Peyer's patch (tissue), 4 donors: Measurements from ENCODE around the gene RBBP5. TPM values are rescaled to one million over a fixed set of nuclear protein-coding genes. Genes with fewer than 3 reads are reported as not detected.

Experiments
- DNase-seq, 3 donors: peaks; one replicate each; pipeline ENCODE4 v3.0.0-alpha.2; 2017 to 2019
- H3K27ac ChIP-seq, 4 donors: fragments of 200-600 bp; sonication (generic); one replicate each; pipeline ENCODE4 v1.5.1; 2016 to 2019
- H3K27me3 ChIP-seq, 2 donors: fragments of 200-600 bp; sonication (generic); one replicate each; pipeline ENCODE4 v1.5.1; 2019
- H3K36me3 ChIP-seq, 3 donors: fragments of 200-600 bp; sonication (generic); one replicate each; pipeline ENCODE4 v1.5.1; 2016 to 2019
- H3K4me1 ChIP-seq, 4 donors: fragments of 200-600 bp; sonication (generic); one replicate each; pipeline ENCODE4 v1.5.1; 2016 to 2019
- H3K4me3 ChIP-seq, 4 donors: fragments of 200-600 bp; sonication (generic); 1 replicate in 3 of 4; 2 replicates in 1 of 4; pipeline ENCODE4 v1.5.1; 2016 to 2019; ENCODE audit warnings: mild to moderate bottlenecking in 1 of 4
- H3K9me3 ChIP-seq, 4 donors: fragments of 200-600 bp; sonication (generic); one replicate each; pipeline ENCODE4 v1.5.1; 2016 to 2019; ENCODE audit warnings: mild to moderate bottlenecking in 1 of 4
- CTCF ChIP-seq, 6 experiments: fragments of 450-650 bp in 4 of 6; fragments of 200-600 bp in 2 of 6; sonication (generic) in 1 of 6; IDR thresholded peaks; one replicate each; pipeline ENCODE4 v1.5.1; 2017 to 2019; ENCODE audit warnings: antibody characterized with exemption in 6 of 6, mild to moderate bottlenecking in 3 of 6, moderate library complexity in 1 of 6
- POLR2A ChIP-seq, 2 donors: fragments of 450-650 bp; IDR thresholded peaks; one replicate each; pipeline ENCODE4 v1.5.1; 2017; ENCODE audit warnings: antibody characterized with exemption in 2 of 2, mild to moderate bottlenecking in 2 of 2, moderate library complexity in 2 of 2
- total RNA-seq, 4 donors: library from RNA; depleted of rRNA; stranded (reverse); fragments of >200 nt; gene quantifications; one replicate each; pipeline ENCODE4 v1.1.0, GENCODE V29; 2016

The RBBP5 gene
- total RNA-seq, 4 donors from 2014 or later, result 11.9 to 21.5 (median 15.3) TPM

DNA sequence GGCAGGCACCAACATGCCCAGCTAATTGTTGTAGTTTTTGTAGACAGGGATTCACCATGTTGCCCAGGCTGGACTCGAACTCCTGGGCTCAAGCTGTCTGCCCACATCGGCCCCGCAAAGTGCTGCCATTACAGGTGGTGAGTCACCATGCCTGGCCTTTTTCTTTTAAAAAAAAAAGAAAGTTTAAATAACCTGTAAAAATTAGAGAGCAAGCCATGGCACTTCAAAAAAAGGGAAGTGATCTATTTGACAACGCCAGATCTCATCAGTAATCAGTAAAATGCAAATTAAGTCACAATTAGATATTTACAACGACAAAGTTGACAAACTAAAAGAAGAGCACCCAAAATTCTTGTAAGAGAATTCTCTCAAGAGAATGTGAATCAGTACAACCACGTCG lies 2.9 kb upstream of the RBBP5 start:
- Histone ChIP-seq H3K4me1 (peaks cover 0 to 25% (median 12%) of the 10 kb centered on the region in 4 donors), H3K4me3 (no peak overlapping the region), H3K27ac (no peak overlapping the region), H3K9me3 (no peaks in the 10 kb centered on the region), H3K27me3 (no peaks in the 10 kb centered on the region), H3K36me3 (no peaks in the 10 kb centered on the region)
- TF ChIP-seq POLR2A (IDR thresholded peaks at IDR 0.05) (no peak), CTCF (IDR thresholded peaks at IDR 0.05) (no peak)
- peak in 1 of 3 donors; percentile 33 for DNase-seq

GRCh38 chr1:205122489-205122882 lies 708 bp upstream of the RBBP5 start:
- H3K9me3 ChIP-seq, result no peaks in the 10 kb centered on the region
- H3K4me3 ChIP-seq, result peak overlapping the region; percentile 80 to 96 (median 88)
- H3K27me3 ChIP-seq, result no peaks in the 10 kb centered on the region
- peaks cover 0 to 25% (median 12%) of the 10 kb centered on the region in 4 donors for H3K4me1 ChIP-seq
- H3K27ac ChIP-seq, result peak overlapping the region; percentile 82 to 97 (median 90)
- TF ChIP-seq CTCF (IDR thresholded peaks at IDR 0.05) (no peak), POLR2A (IDR thresholded peaks at IDR 0.05) (no peak)
- no peak for DNase-seq
- peaks cover 0 to 9% (median 0%) of the 10 kb centered on the region in 3 donors for H3K36me3 ChIP-seq

DNA sequence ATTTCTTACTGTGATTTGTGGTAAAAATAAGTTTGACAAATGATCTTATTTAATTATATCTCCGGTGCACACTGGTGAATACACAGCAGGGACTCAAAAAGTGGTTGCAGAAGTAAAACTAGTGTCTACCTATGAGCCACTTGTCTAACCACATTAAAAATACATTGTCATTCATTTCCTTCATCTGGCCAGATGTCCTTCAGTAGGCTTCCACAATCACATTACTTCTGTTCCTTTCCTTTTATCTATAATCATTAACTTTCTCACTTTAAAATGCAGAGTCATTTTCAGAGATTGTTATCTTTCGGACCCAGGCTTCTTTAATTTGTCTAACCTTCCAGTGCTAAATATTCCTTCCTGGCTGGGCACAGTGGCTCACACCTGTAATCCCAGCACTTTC lies 3.0 kb downstream of the RBBP5 start:
- Histone ChIP-seq H3K4me3 (no peak overlapping the region), H3K27me3 (no peaks in the 10 kb centered on the region), H3K36me3 (peaks cover 0 to 32% (median 0%) of the 10 kb centered on the region in 3 donors), H3K27ac (no peak overlapping the region), H3K9me3 (no peaks in the 10 kb centered on the region), H3K4me1 (peaks cover 0 to 25% (median 12%) of the 10 kb centered on the region in 4 donors)
- no peak for DNase-seq
- no peak for TF ChIP-seq CTCF (IDR thresholded peaks at IDR 0.05)
- TF ChIP-seq POLR2A (IDR thresholded peaks at IDR 0.05), result no peak

DNA sequence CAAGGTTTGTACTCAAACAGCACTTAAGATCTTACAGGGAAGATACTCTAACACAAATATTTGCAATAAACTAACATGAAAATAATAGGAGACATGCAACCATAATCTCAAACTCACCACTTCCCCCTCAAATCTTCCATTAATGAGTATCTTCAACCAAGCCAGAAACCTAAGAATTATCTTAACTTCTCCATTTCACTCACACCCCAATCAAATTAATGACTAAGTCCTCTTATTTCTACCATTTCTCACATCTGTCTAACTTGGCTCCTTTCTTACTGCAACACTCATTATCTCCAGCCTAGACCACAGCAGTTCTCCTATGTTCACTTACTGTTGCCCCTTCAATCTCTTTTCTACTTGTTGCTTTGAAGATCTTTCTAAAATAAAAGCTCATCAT lies 10.4 kb downstream of the RBBP5 start:
- Histone ChIP-seq H3K4me1 (no peaks in the 10 kb centered on the region), H3K36me3 (peaks cover 0 to 79% (median 0%) of the 10 kb centered on the region in 3 donors), H3K4me3 (no peak overlapping the region), H3K27ac (no peak overlapping the region), H3K9me3 (no peaks in the 10 kb centered on the region), H3K27me3 (no peaks in the 10 kb centered on the region)
- DNase-seq, result no peak
- TF ChIP-seq POLR2A (IDR thresholded peaks at IDR 0.05) (no peak), CTCF (IDR thresholded peaks at IDR 0.05) (no peak)

DNA sequence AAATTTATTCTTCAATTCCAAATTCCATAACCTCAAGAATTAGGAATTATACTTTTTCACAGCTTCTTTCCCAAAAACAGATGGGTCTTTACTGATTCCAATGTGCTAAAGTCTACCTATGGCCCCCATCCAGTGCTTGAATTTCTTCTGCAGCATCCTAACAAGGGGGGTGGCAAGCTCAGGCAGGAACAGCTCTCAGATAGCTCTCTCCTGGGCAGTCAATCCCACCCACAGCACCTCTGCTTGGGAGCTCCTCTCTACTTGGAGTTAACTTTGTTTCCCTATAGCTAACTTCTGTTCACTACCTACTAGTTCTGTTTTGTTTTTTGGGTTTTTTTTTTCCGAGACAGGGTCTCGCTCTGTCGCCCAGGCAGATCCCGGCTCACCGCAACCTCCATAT lies 12.1 kb downstream of the RBBP5 start:
- peaks cover 0 to 89% (median 0%) of the 10 kb centered on the region in 3 donors for H3K36me3 ChIP-seq
- H3K4me1 ChIP-seq, result no peaks in the 10 kb centered on the region
- H3K9me3 ChIP-seq, result no peaks in the 10 kb centered on the region
- no peak overlapping the region for H3K27ac ChIP-seq
- H3K4me3 ChIP-seq, result no peak overlapping the region
- no peak for TF ChIP-seq POLR2A (IDR thresholded peaks at IDR 0.05)
- no peak for TF ChIP-seq CTCF (IDR thresholded peaks at IDR 0.05)
- H3K27me3 ChIP-seq, result no peaks in the 10 kb centered on the region
- no peak for DNase-seq

GRCh38 chr1:205109269-205109668 lies 12.5 kb downstream of the RBBP5 start:
- Histone ChIP-seq H3K27ac (no peak overlapping the region), H3K4me3 (no peak overlapping the region), H3K4me1 (no peaks in the 10 kb centered on the region), H3K27me3 (no peaks in the 10 kb centered on the region), H3K9me3 (no peaks in the 10 kb centered on the region), H3K36me3 (peaks cover 0 to 89% (median 0%) of the 10 kb centered on the region in 3 donors)
- TF ChIP-seq CTCF (IDR thresholded peaks at IDR 0.05) (no peak), POLR2A (IDR thresholded peaks at IDR 0.05) (no peak)
- DNase-seq, result no peak
